Prostate gland (tissue), 2 donors: ENCODE measurements around the gene FOXD1. TPM values are rescaled to one million over a fixed set of nuclear protein-coding genes. Genes with fewer than 3 reads are reported as not detected.

Experiments
- DNase-seq: peaks from one replicate; pipeline ENCODE4 v3.0.0-alpha.2; 2019; ENCODE audit warnings: low spot score
- H3K27ac ChIP-seq, 2 donors: fragments of 200-600 bp; sonication (generic); 2 replicates each; pipeline ENCODE4 v1.5.1; 2017 to 2019
- H3K27me3 ChIP-seq: fragments of 200-600 bp; sonication (generic); replicated peaks from 2 replicates; pipeline ENCODE4 v1.5.1; 2019; ENCODE audit not compliant: insufficient read depth
- H3K36me3 ChIP-seq, 2 donors: fragments of 200-600 bp; sonication (generic); 1 replicate in 1 of 2; 2 replicates in 1 of 2; pipeline versions ENCODE4 v1.5.1 to v1.8.1; 2017 to 2019
- H3K4me1 ChIP-seq: fragments of 200-600 bp; sonication (generic); replicated peaks from 2 replicates; pipeline ENCODE4 v1.5.1; 2019
- H3K4me3 ChIP-seq, 2 donors: fragments of 200-600 bp; sonication (generic); 2 replicates each; pipeline ENCODE4 v1.5.1; 2017 to 2019
- H3K9me3 ChIP-seq: fragments of 200-600 bp; sonication (generic); 2 replicates; pipeline ENCODE4 v1.5.1; 2017
- CTCF ChIP-seq, 4 experiments: fragments of 200-600 bp in 2 of 4; fragments of 450-650 bp in 2 of 4; sonication (generic) in 2 of 4; IDR thresholded peaks; 1 replicate in 3 of 4; 2 replicates in 1 of 4; pipeline ENCODE4 v1.5.1; 2016 to 2019; ENCODE audit warnings: antibody characterized with exemption in 4 of 4, mild to moderate bottlenecking in 2 of 4, moderate library complexity in 2 of 4
- POLR2A ChIP-seq: fragments of 450-650 bp; IDR thresholded peaks from one replicate; pipeline ENCODE4 v1.6.1; 2016; ENCODE audit warnings: antibody characterized with exemption, mild to moderate bottlenecking
- POLR2AphosphoS5 ChIP-seq: sonication (generic); formaldehyde crosslinking; IDR thresholded peaks from one replicate; pipeline ENCODE4 v1.6.1; 2017; ENCODE audit warnings: antibody characterized with exemption
- WGBS: methylation state at CpG from one replicate; pipeline ENCODE4 v1.1.5; 2018; 5-methylcytosine and 5-hydroxymethylcytosine counted together
- intact Hi-C: fragments of 100-400 bp; cut with DNase I; formaldehyde crosslinking; loops from one replicate; pipeline ENCODE4 v1.14.2; 2022
- total RNA-seq, 2 donors: library from RNA; depleted of rRNA; stranded (reverse); fragments of >200 nt; gene quantifications; one replicate each; pipeline ENCODE4 v1.1.0, GENCODE V29; 2016

Gene FOXD1
- total RNA-seq, 2 donors from 2014 or later, result 1.6 to 2.8 TPM

GRCh38 chr5:73443829-73444498, 4.6 kb downstream of the FOXD1 start:
- H3K27me3 ChIP-seq, result peaks cover 62% of the 10 kb centered on the region
- TF ChIP-seq POLR2A (no peak), CTCF (IDR thresholded peaks at IDR 0.05) (no peak), POLR2AphosphoS5 (no peak)
- intact Hi-C loops, result no loop called here

GRCh38 chr5:73442996-73443627, 5.5 kb downstream of the FOXD1 start:
- no peak overlapping the region for H3K4me3 ChIP-seq
- H3K36me3 ChIP-seq, result no peaks in the 10 kb centered on the region
- H3K4me1 ChIP-seq, result no peaks in the 10 kb centered on the region
- WGBS, result 29% methylated on average over 4 of the region's 4 CpGs
- TF ChIP-seq CTCF (IDR thresholded peaks at IDR 0.05) (no peak), POLR2A (no peak)
- H3K27ac ChIP-seq, result no peak overlapping the region
- H3K9me3 ChIP-seq, result no peaks in the 10 kb centered on the region
- peaks cover 63% of the 10 kb centered on the region for H3K27me3 ChIP-seq
- no peak for DNase-seq
- intact Hi-C loops, result no loop called here

More at GRCh38 chr5:73443829-73444498, 4.6 kb downstream of the FOXD1 start:
- 6% methylated on average over 39 of the region's 39 CpGs for WGBS
- DNase-seq, result no peak
- no peaks in the 10 kb centered on the region for H3K9me3 ChIP-seq
- H3K4me3 ChIP-seq, result no peak overlapping the region
- H3K36me3 ChIP-seq, result no peaks in the 10 kb centered on the region
- no peak overlapping the region for H3K27ac ChIP-seq
- H3K4me1 ChIP-seq, result no peaks in the 10 kb centered on the region

- Histone ChIP-seq H3K4me3 (no peak overlapping the region), H3K36me3 (no peaks in the 10 kb centered on the region), H3K27me3 (peaks cover 64% of the 10 kb centered on the region), H3K9me3 (no peaks in the 10 kb centered on the region), H3K27ac (no peak overlapping the region), H3K4me1 (peaks cover 4% of the 10 kb centered on the region)
- 26% methylated on average over 7 of the region's 7 CpGs for WGBS
- TF ChIP-seq POLR2A, result no peak
- TF ChIP-seq POLR2AphosphoS5, result no peak
- no peak for TF ChIP-seq CTCF (IDR thresholded peaks at IDR 0.05)
- DNase-seq, result no peak
- intact Hi-C loops, result no loop called here
These were observed 6.3 kb downstream of the FOXD1 start for GRCh38 chr5:73442231-73442811.

GRCh38 chr5:73441378-73441777, 7.2 kb downstream of the FOXD1 start:
- intact Hi-C loops, result no loop called here
- no peak overlapping the region for H3K27ac ChIP-seq
- H3K4me3 ChIP-seq, result no peak overlapping the region
- no peak for TF ChIP-seq CTCF (IDR thresholded peaks at IDR 0.05)
- H3K27me3 ChIP-seq, result peaks cover 74% of the 10 kb centered on the region
- H3K36me3 ChIP-seq, result no peaks in the 10 kb centered on the region
- DNase-seq, result no peak
- peaks cover 11% of the 10 kb centered on the region for H3K4me1 ChIP-seq
- H3K9me3 ChIP-seq, result no peaks in the 10 kb centered on the region

GRCh38 chr5:73440262-73440661, 8.3 kb downstream of the FOXD1 start:
- H3K9me3 ChIP-seq, result no peaks in the 10 kb centered on the region
- H3K4me3 ChIP-seq, result no peak overlapping the region
- intact Hi-C loops, result no loop called here
- WGBS, result 36% methylated on average over 1 of the region's 1 CpG
- no peak for DNase-seq
- H3K36me3 ChIP-seq, result no peaks in the 10 kb centered on the region
- TF ChIP-seq POLR2A, result no peak
- no peak for TF ChIP-seq POLR2AphosphoS5
- no peak for TF ChIP-seq CTCF (IDR thresholded peaks at IDR 0.05)
- peaks cover 73% of the 10 kb centered on the region for H3K27me3 ChIP-seq
- H3K4me1 ChIP-seq, result peaks cover 11% of the 10 kb centered on the region
- H3K27ac ChIP-seq, result no peak overlapping the region
